HT-29 (cell line): ENCODE results near the gene SERPINA7. TPM values are rescaled to one million over a fixed set of nuclear protein-coding genes. Genes with fewer than 3 reads are reported as not detected.

ENCODE experiments used
- total RNA-seq: library from RNA; depleted of rRNA; stranded (reverse); fragments of >200 nt; shearing (Covaris generic); gene quantifications from 2 replicates; pipeline ENCODE4 v1.2.3, GENCODE V29; 2014; rRNA removed

The SERPINA7 gene
- total RNA-seq, 1 experiment from 2014 or later: not detected

Other genes with a start within 250 kb of the SERPINA7 start
- not detected in 2 replicates for gene NRK, start 216.2 kb downstream of the SERPINA7 start, total RNA-seq
- not detected in 2 replicates for gene PWWP3B, start 129.6 kb upstream of the SERPINA7 start, total RNA-seq